Rectal smooth muscle tissue (tissue), 1 donor: Measurements from ENCODE around the gene SSC5D.

ENCODE experiments used
- H3K27ac ChIP-seq: one replicate; pipeline ENCODE4 v1.7.0; 2013; ENCODE audit warnings: low read depth, low read length, inconsistent platforms
- H3K27me3 ChIP-seq: one replicate; pipeline ENCODE4 v1.7.0; 2013; ENCODE audit warnings: low read length; ENCODE audit not compliant: control insufficient read depth, insufficient read depth
- H3K36me3 ChIP-seq: one replicate; pipeline ENCODE4 v1.7.0; 2013; ENCODE audit warnings: low read length; ENCODE audit not compliant: control insufficient read depth, insufficient read depth
- H3K4me1 ChIP-seq: one replicate; pipeline ENCODE4 v1.7.0; 2013; ENCODE audit warnings: low read length; ENCODE audit not compliant: control insufficient read depth, insufficient read depth
- H3K4me3 ChIP-seq: one replicate; pipeline ENCODE4 v1.7.0; 2013; ENCODE audit warnings: low read length
- H3K9ac ChIP-seq: one replicate; pipeline ENCODE4 v1.7.0; 2013; ENCODE audit warnings: low read length

SSC5D gene

DNA sequence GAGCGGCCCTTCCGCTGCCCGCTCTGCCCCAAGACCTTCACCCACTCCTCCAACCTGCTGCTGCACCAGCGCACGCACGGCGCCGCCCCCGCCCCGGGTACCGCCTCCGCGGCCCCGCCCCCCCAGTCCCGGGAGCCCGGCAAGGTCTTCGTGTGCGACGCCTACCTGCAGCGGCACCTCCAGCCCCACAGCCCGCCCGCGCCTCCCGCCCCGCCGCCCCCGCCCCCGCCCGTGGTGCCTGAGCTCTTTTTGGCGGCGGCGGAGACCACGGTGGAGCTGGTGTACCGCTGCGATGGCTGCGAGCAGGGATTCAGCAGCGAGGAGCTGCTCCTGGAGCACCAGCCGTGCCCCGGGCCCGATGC, 6.5 kb upstream of the SSC5D start:
- Histone ChIP-seq H3K9ac (no peak overlapping the region), H3K4me1 (peaks cover 23% of the 10 kb centered on the region), H3K4me3 (no peak overlapping the region), H3K27me3 (no peaks in the 10 kb centered on the region), H3K27ac (no peak overlapping the region), H3K36me3 (peaks cover 3% of the 10 kb centered on the region)

DNA sequence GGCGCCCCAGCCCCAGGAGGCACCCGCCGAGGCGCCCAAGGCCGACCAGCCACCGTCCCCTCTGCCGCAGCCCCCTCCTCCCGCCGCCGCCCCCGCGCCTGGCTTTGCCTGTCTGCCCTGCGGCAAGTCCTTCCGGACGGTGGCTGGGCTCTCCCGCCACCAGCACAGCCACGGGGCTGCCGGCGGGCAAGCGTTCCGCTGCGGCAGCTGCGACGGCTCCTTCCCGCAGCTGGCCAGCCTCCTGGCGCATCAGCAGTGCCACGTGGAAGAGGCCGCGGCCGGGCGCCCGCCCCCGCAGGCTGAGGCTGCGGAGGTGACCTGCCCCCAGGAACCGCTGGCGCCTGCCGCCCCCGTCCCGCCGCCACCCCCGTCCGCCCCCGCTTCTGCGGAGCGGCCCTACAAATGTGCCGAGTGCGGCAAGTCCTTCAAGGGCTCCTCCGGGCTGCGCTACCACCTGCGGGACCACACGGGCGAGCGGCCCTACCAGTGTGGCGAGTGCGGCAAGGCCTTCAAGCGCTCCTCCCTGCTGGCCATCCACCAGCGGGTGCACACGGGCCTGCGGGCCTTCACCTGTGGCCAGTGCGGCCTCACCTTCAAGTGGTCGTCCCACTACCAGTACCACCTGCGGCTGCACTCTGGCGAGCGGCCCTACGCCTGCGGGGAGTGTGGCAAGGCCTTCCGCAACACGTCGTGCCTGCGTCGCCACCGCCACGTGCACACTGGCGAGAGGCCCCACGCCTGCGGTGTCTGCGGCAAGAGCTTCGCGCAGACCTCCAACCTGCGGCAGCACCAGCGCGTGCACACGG, 5.9 kb upstream of the SSC5D start:
- Histone ChIP-seq H3K4me3 (no peak overlapping the region), H3K27me3 (no peaks in the 10 kb centered on the region), H3K27ac (no peak overlapping the region), H3K36me3 (peaks cover 3% of the 10 kb centered on the region), H3K9ac (no peak overlapping the region), H3K4me1 (peaks cover 29% of the 10 kb centered on the region)

DNA sequence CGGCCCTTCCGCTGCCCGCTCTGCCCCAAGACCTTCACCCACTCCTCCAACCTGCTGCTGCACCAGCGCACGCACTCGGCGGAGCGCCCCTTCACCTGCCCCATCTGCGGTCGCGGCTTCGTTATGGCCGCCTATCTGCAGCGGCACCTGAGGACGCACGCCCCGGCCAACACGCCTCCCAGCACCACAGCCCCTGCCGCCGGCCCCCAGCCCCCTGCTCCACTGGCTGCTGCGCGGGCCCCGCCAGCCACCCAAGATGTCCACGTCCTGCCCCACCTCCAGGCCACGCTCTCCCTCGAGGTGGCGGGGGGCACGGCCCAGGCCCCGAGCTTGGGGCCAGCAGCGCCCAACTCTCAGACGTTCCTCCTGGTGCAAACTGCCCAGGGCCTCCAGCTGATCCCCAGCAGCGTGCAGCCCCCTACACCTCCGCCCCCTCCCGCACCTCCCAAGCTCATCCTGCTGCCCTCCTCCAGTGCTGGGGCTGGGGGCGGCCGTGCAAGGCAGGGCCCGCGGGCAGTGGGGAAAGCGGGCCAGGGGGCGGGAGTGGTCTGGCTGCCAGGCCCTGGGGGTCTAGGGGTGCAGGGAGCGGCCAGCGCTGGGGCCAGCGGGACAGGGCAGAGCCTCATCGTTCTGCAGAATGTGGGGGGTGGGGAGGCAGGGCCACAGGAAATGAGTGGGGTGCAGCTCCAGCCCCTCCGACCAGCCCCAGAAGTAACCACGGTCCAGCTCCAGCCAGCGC, 5.1 kb upstream of the SSC5D start:
- no peaks in the 10 kb centered on the region for H3K27me3 ChIP-seq
- H3K36me3 ChIP-seq = peaks cover 3% of the 10 kb centered on the region
- no peak overlapping the region for H3K9ac ChIP-seq
- peaks cover 32% of the 10 kb centered on the region for H3K4me1 ChIP-seq
- H3K27ac ChIP-seq = no peak overlapping the region
- no peak overlapping the region for H3K4me3 ChIP-seq

DNA sequence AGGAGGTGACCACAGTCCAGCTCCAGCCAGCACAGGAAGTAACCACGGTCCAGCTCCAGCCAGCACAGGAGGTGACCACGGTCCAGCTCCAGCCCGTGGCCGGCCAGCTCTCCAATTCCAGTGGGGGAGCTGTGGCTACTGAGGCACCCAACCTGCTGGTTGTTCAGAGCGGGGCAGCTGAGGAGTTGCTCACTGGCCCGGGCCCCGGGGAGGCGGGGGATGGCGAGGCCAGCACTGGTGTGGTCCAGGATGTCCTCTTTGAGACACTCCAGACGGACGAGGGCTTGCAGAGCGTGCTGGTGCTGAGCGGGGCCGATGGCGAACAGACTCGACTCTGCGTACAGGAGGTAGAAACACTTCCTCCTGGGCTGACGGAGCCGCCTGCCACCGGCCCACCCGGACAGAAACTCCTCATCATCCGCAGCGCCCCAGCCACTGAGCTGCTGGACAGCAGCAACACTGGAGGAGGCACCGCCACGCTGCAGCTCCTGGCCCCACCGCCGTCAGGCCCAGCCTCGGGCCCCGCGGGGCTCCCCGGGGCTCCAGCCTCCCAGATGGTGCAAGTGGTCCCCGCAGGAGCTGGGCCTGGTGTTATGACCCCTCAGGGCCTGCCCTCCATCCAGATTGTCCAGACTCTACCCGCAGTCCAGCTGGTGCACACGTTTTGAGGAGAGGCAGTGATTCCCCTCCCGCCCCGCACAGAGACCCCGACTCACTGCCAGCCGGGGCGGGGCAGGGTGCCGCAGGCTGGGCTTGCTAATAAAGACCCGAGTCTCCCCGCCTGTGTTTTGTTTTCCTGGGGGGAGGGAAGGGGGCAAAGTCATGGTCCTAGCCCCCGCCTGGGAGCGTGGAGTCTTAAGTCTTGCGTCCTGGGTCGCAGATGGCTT, 4.3 kb upstream of the SSC5D start:
- peak overlapping the region; percentile 70 for H3K4me3 ChIP-seq
- peak overlapping the region; percentile 95 for H3K27ac ChIP-seq
- H3K4me1 ChIP-seq = peaks cover 34% of the 10 kb centered on the region
- no peak overlapping the region for H3K9ac ChIP-seq
- no peaks in the 10 kb centered on the region for H3K27me3 ChIP-seq
- H3K36me3 ChIP-seq = peaks cover 3% of the 10 kb centered on the region

DNA sequence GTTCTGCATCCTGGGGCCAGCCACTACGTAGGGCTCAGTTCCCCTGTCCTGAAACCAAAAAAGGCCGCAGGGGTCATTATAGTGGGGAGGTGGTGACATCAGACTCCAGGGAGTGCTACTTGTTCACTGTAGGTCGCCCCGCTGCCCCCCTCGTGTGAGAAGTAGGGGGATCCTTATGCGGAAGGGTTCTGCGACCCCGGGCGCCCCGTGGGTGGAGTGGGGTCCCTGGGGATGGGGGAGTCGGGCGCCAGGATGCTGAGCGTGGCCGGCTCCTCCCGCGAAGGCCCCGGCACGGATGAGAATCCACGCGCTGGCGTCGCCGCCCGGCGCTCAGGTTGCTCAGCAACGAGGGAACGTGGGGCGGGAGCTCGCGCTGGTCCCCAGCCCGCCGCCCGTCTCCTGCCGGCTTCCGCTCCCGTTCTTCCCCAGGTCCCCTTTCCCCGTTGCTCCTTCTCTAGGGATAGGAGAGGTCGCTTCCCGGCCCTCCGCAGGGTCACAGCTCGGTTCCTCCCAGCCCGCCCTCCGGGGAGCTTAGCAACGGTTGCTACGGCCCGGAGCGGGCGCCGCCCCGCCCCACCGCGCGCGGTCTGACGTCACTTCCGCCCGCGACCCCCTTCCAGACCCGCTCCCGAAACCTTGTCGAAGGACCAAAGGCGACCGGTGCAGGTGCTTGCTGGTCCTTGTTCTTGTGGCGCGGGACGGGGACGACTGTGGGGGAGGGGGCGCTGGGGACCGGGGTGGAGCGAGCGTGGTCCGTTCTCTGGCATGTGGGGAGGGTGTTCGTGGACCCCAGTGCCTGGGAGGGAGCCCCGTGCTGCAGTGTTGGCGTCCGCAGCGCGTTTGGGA, 3.4 kb upstream of the SSC5D start, which contains the start of gene NAT14:
NAT14 (plus strand) TSS at position 596 of the 846 bp plus-strand sequence. CDS start 521 bp downstream, outside the sequence.
- H3K9ac ChIP-seq = no peak within 1 kb of the TSS
- H3K4me3 ChIP-seq = peak within 1 kb of the TSS; percentile 70
- peaks cover 34% of the 10 kb centered on the region for H3K4me1 ChIP-seq

GRCh38 chr19:55485439-55486011, 2.7 kb upstream of the SSC5D start:
- peak overlapping the region; percentile 70 for H3K4me3 ChIP-seq
- H3K27me3 ChIP-seq = no peaks in the 10 kb centered on the region
- peaks cover 34% of the 10 kb centered on the region for H3K4me1 ChIP-seq
- H3K36me3 ChIP-seq = peaks cover 3% of the 10 kb centered on the region
- peak overlapping the region; percentile 95 for H3K27ac ChIP-seq
- H3K9ac ChIP-seq = no peak overlapping the region

More for the DNA sequence above, 3.4 kb upstream of the SSC5D start, which contains the start of gene NAT14:
- no peaks in the 10 kb centered on the region for H3K27me3 ChIP-seq
- peak within 1 kb of the TSS; percentile 95 for H3K27ac ChIP-seq
- H3K36me3 ChIP-seq = peaks cover 3% of the 10 kb centered on the region

GRCh38 chr19:55486043-55486970, 1.9 kb upstream of the SSC5D start:
- Histone ChIP-seq H3K4me1 (peaks cover 35% of the 10 kb centered on the region), H3K4me3 (peak overlapping the region; percentile 40), H3K27ac (peak overlapping the region; percentile 95)

DNA sequence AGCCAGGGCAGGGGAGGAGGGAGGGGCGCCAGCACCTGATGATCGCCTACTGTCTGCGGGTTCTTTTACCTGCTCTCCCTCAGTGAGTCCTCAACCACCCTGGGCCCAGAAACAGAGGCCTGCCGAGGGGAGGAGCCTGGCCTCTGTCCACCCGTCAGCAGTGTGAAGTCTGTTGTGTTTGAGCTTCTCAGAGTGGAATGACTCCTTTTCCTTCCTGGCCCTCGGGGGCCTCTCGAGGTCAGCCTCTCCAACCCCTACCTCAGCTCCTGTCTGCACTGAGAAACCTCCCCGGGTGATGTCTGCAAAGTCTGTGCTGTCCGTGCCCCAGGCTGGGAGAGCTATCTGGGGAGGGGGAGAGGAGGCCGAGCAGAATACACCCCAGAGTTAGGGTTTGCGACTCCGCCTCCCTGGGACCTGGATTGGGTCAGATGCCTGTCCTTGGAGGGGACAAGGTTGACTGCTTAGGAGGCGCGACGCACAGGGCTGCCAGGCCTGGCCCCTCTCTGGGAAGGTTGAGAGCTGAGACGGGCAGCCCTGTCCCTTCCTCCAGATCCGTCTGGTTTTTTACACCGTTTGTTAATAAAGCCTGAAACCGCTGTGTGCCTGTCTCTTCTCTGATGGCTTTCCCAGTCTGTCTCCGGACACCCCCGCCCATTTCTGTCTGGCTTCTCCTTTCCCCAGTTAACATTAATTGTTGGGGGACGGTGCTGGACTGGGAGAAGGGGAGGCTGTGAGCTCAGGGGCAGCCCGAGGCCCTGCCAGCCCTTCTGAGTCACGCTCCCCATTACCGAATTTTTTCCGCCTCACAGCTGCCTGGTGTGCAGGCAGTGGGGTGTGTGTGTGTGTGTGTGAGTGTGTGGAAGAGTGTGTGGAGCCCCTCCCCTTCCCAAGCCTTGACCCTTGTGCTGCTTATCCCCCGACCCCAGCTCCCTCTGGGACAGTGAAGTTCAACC, 989 bp upstream of the SSC5D start:
- peak overlapping the region; percentile 95 for H3K27ac ChIP-seq
- H3K4me1 ChIP-seq = peaks cover 43% of the 10 kb centered on the region
- H3K36me3 ChIP-seq = peaks cover 3% of the 10 kb centered on the region
- H3K4me3 ChIP-seq = peak overlapping the region; percentile 27
- no peaks in the 10 kb centered on the region for H3K27me3 ChIP-seq
- H3K9ac ChIP-seq = peak overlapping the region; percentile 29

More at GRCh38 chr19:55486043-55486970, 1.9 kb upstream of the SSC5D start:
- Histone ChIP-seq H3K9ac (no peak overlapping the region), H3K27me3 (no peaks in the 10 kb centered on the region), H3K36me3 (peaks cover 3% of the 10 kb centered on the region)

DNA sequence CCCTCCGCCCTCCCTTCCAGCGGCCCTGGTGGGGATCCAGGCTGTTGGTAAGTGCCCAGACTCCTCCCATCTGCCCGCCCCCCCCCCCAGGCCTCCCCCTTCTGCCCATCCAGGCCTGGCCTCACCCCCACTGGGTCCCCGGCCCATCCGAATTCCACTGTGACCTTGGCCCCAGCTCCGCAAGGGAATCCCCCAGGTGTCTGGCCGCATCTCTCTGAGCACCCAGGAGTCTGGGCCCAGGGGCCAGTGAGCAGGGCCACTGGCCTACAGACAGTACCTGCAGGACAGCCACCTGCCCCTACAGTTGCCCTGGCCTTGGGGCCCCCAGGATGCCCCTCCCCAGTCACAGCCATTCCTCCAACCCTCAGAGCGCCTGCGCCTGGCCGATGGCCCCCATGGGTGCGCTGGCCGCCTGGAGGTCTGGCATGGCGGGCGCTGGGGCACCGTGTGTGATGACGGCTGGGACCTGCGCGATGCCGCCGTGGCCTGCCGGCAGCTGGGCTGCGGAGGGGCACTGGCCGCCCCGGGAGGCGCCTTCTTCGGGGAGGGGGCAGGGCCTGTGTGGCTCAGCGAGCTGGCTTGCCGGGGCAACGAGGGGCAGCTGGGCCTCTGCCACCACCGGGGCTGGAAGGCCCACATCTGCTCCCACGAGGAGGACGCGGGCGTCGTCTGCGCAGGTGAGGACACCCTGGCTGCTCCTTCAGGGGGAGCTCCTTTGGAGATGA, 912 bp downstream of the SSC5D start:
- Histone ChIP-seq H3K36me3 (no peaks in the 10 kb centered on the region), H3K9ac (no peak overlapping the region), H3K4me1 (peaks cover 48% of the 10 kb centered on the region), H3K27me3 (no peaks in the 10 kb centered on the region), H3K4me3 (no peak overlapping the region), H3K27ac (peak overlapping the region; percentile 93)
